22Rv1 (cell line): ENCODE data around the gene RNF213.

Source experiments
- H3K27ac ChIP-seq: fragments of 450-650 bp; 2 replicates; pipeline ENCODE4 v1.5.1; 2017
- CTCF ChIP-seq: fragments of 450-650 bp; IDR thresholded peaks from 2 replicates; pipeline ENCODE4 v1.5.1; 2017; ENCODE audit warnings: mild to moderate bottlenecking
- ZFX ChIP-seq: fragments of 450-650 bp; IDR thresholded peaks from 2 replicates; pipeline ENCODE4 v1.6.1; 2017; ENCODE audit warnings: antibody characterized with exemption, borderline replicate concordance

RNF213 gene

DNA sequence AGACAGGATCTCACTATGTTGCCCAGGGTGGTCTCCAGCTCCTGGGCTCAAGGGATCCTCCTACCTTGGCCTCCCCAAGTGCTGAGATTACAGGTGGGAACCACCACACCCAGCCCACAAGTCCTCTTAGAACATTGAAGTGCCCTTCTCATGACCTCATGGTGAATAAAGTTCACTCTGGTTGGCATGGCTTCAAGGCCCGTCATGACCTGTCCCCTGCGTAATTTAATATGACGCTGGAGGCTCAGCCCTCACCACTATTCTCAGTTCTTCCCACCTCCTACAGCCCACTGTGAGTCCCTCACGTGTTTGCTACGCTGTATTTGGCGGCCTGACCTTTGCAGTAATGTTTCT, 156.3 kb downstream of the RNF213 start:
- no peak overlapping the region for H3K27ac ChIP-seq
- TF ChIP-seq CTCF (no peak), ZFX (no peak)

DNA sequence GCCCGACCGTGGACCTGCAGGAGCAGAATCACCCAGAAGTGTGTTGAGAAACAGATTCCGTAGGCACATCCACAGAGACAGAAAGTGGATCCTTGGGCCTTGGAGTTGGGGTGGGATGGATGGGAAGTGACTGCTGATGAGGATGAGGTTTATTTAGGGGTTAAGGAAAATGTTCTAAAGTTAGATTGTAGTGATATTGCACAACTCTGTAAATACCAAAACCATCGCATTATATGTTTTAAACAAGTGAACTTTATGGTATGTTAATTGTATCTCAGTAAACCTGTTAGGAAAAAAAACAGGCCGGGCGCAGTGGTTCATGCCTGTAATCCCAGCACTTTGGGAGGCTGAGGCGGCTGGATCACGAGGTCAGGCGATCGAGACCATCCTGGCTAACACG, 157.9 kb downstream of the RNF213 start:
- no peak overlapping the region for H3K27ac ChIP-seq
- TF ChIP-seq CTCF: no peak

GRCh38 chr17:80419255-80419654, 158.6 kb downstream of the RNF213 start:
- no peak for TF ChIP-seq ZFX
- TF ChIP-seq CTCF: no peak
- no peak overlapping the region for H3K27ac ChIP-seq

DNA sequence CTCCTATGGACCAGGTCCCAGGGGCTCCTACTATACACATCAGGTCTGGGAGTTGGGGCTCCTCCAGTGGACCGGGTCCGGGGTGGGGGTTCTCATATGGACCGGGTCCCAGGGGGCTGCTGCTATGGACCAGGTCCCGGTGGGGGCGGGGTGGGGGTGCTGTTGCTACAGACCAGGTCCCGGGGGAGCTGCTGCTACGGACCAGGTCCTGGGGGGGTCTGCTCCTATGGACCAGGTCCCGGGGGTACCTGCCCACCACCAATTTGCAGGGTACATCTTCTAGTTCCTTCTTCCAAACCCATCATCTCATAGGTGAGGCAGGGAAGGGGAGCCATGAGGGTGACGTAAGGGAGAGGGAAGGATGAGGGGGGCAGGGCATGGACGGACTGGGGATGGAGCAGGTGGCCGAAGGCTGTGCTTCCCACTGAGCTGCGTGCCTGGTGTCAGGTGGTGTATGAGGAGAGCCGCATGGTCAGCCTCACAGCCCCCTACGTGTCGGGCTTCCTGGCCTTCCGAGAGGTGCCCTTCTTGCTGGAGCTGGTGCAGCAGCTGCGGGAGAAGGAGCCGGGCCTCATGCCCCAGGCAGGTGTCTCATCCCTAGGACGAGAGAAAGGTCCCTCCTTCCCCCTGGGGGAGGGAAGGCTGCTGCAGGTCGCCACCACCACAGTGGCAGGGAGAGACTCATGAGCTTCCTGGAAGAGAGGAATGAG, 160.9 kb downstream of the RNF213 start:
- H3K27ac ChIP-seq: no peak overlapping the region
- TF ChIP-seq ZFX: no peak

DNA sequence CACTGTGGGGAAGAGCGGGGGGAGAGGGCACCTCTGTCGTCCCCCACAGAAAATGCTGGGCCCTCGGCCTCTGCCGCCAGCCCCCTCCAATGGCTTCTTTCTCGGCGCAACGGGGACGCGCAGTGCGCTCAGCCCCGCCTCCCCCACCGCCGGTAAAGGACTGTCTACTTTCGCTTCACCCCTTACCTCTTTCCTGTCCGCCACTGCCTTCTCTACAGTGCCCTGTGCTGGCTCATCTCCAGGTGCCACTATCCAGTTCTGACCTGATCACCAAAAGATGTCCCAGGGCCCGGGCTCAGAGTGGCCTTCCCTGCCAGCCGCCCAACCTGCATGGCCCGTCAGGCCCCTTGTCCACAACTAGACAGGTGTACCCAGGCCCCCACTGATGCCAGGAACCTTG, 161.6 kb downstream of the RNF213 start:
- TF ChIP-seq ZFX (no peak), CTCF (no peak)
- H3K27ac ChIP-seq: no peak overlapping the region

DNA sequence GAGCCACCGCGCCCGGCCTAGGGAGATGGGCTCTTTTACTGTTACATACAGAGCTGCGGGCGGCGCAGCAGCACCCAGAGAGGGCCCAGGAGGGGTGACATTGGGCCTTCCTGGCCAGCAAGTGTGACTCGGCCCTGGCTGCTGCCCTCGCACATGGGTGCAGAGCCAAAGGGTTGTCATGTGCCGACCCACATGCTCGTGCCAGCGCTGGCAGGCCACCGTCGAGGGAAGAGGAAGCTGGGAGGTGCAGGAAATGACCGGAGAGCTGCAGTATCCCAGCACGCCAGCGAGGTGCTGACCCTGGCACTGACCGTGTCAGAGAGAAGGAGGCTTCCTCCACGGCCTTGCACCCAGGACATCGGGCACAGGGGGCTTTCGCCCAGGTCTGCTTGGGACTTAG, 162.3 kb downstream of the RNF213 start:
- TF ChIP-seq CTCF: no peak
- TF ChIP-seq ZFX: no peak
- no peak overlapping the region for H3K27ac ChIP-seq

DNA sequence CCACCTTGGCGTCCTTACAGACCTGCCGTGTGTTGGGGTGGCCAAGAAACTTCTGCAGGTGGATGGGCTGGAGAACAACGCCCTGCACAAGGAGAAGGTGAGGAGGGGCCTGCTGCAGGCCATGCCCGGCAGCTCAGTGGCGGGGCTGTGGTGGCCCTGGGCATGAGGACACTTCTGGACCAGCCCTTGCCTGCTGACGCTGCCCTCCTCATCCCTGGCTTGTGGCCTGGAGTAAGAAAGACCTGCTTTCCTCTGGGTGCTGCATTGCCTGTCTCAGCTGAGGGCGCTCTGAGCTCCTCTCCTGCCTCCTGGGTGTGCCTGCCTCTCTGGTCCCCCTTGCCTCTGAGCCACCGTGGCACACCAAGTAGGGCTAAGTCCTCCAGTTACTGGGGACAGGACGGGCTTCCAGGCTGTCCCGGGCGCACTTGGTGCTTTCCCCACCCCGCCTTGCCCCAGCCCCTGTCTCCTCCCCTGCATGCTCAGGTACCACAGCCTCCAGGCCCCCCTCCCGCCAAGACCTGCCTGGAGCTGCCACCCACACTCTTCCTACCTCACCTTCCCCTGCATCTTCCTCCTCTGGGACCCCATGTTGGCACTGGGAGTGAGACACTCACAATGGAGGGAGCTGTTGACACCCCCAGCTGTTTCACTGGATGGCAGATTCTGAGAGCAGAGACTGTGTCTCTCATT, 163.0 kb downstream of the RNF213 start:
- TF ChIP-seq CTCF (no peak), ZFX (no peak)
- H3K27ac ChIP-seq: no peak overlapping the region
